Kasumi-1 (cell line): Measurements from ENCODE around the gene POFUT1.

Experiments used
- DNase-seq, 2 experiments: peaks; one replicate each; lab custom pipeline; 2025; lab: John Stamatoyannopoulos, UW

The POFUT1 gene

DNA sequence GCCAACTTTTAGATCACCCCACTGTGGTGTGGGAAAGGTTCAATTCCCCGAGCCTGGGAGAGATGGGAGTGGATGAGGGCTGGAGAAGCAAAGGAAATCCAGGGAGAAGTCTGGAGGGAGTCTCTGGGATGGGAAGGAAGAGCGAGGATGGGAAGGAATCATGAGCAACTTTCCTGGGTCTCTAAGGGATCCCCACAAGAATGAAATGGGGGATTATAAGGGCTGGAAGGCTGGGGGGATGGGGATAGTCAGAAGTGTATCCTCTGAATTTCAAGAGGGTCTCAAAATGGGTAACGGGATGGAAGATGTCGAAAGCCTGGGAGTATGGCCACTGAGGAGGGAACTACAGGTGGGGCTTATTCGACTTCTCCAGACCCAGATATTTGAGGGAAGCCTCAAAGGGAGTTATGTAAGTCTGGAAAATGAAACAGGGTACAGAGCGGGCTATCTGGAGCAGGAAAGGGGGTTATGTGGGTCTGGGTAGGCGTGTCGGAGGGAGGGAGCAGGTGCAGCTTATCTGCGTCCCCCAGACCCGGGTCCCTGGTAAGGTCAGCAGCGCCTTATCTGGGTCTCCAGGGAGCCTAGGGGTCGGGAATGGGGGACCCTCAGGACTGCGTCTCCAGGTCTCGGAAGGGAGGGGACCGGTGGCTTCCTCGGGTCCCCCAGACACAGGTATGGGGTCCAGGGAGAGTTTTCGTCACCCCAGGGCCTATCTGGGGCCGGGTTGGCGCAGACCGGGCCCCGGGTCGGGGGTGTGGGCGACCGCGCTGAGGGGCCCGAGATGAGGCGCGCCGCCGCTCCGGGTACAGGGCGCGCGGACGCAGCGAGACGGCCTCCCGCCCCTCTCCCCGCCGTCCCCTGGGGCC is 687 bp upstream of the POFUT1 start:
- peak in 1 of 2 experiments; percentile 7 for DNase-seq

GRCh38 chr20:32208499-32209154 is 947 bp downstream of the POFUT1 start:
- no peak for DNase-seq

DNA sequence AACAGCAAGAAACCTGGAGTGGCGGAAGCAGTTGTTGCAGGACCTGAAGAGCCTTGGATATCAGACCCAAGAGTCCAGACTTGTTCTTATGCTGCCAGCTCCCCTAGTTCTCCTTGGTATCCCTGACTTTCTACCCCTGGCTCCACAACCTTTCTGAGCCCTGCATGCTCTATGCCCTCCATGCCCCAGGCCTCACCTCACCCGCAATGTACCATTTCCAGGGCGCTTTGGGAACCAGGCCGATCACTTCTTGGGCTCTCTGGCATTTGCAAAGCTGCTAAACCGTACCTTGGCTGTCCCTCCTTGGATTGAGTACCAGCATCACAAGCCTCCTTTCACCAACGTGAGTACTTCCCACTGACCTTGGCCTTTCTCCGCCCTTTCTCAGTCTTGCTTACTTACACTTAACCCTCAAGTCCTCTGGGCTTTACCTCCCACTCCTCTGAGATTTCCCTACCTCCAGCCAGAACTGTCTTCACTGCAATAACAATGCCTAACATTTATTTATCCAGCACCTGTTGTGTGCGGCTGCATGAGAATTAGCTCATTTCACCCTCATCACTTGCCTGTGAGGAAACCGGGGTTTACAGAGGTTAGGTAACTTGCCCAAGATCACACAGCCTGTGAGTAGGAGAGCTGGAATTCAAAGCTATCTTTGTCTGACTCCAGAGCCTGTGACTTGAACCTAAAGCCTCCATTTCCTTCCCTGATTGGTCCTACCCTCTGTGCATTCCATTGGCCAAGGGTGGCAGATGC is 2.3 kb downstream of the POFUT1 start:
- no peak for DNase-seq

DNA sequence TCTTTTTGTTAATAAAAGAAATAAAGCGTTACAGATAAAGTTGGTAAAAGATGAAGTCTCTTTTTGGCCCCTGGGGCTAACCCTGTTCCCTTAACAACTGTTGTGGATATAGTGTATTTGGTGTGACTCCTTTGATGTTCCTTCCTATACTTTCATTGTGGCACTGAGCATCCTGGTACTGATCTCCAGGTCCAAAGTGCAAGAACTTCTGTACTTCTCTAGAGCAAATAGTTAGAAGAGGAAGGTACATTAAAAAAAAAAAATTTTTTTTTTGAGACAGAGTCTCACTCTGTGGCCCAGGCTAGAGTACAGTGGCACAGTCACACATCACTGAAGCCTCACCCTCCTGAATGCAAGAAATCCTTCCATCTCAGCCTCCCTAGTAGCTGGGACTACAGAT is 6.2 kb downstream of the POFUT1 start:
- DNase-seq: no peak

DNA sequence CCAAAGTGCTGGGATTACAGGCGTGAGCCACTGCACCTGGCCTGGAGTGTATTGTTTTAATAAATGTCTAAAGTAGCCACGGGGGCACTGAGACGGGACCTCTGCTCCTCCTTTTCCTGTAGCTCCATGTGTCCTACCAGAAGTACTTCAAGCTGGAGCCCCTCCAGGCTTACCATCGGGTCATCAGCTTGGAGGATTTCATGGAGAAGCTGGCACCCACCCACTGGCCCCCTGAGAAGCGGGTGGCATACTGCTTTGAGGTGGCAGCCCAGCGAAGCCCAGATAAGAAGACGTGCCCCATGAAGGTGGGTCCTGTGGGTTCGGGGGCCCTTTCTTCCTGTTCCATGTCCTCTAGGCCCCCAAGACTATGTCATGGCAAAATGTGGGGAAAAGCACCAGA is 7.5 kb downstream of the POFUT1 start:
- DNase-seq: no peak

- no peak for DNase-seq
These were observed 8.0 kb downstream of the POFUT1 start for GRCh38 chr20:32215729-32216128.

DNA sequence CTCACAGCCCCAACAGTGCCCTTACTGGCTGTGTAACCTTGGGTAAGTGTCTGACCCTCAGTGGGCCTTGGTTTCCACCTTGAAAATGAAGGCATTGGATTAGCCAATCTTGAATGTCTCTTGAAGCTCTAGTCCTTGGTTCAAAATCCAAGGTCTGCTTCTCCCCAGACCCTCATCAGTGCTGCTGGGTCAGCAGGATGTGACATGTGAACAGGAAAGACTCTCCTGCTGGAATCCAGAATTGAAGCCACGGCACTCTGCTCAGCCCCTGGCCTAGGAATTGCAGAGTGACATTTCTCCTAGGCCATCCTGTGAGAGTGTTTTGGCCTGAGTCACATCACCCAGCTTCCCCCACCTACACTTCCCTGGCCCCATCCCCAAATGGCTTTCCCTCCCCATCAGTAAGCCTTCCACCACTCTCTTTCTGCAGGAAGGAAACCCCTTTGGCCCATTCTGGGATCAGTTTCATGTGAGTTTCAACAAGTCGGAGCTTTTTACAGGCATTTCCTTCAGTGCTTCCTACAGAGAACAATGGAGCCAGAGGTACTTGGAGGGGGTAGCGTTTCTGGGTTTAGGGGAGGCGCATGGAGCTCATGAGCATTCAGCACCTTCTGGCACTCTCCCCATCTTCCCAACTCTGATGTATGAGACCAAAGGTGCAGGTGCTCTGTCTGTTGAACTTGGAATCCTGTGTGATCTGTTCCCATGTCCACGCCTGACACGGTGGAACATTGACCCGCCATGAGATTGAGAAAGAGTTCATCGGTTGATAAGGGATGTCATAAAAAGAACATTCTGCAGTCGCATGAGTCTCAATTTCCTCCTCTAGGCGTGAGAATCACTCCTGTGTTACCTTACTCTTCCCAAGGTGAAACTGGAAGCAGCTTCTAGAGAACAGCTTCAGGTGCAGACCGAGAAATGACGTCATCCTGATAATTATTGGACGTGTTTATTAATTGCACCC is 8.8 kb downstream of the POFUT1 start:
- no peak for DNase-seq

DNA sequence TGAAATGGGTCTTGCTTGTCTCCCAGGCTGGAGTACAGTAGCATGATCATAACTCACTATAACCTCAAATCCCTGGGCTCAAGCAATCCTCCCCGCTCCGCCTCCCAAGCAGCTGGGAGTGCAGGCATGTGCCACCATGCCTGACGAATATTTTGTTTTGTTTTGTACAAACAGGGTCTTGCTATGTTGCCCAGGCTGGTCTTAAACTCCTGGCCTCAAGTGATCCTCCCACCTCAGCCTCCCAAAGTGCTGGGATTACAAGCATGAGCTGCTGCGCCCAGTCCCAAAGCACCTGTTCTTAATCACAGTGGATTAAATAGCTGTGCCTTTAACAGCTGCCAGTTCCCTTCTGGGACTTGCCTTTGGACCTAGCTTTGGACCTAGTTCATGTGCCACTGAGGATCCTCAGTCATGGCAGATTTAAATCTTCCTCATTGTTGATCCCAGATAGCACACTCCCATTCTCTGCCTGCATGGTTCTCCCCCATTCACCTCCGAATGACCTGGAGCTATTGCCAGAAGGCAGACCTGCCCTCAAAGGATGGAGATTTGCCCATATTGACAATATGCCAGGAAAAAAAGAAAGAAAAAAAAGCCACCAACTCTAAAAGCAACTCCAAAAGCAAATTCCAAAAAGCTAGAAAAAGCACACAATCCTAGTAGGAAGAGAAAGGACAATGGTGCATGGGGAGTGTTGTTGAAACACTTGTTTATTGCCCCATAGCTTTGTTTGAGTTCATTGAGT is 10.6 kb downstream of the POFUT1 start:
- DNase-seq: no peak

- DNase-seq: no peak
These were observed 16.8 kb downstream of the POFUT1 start for GRCh38 chr20:32224463-32224862.

GRCh38 chr20:32226391-32226790 is 18.7 kb downstream of the POFUT1 start:
- DNase-seq: no peak

GRCh38 chr20:32227306-32227705 is 19.6 kb downstream of the POFUT1 start:
- no peak for DNase-seq

- no peak for DNase-seq
These were observed 20.3 kb downstream of the POFUT1 start for GRCh38 chr20:32227744-32228688.

DNA sequence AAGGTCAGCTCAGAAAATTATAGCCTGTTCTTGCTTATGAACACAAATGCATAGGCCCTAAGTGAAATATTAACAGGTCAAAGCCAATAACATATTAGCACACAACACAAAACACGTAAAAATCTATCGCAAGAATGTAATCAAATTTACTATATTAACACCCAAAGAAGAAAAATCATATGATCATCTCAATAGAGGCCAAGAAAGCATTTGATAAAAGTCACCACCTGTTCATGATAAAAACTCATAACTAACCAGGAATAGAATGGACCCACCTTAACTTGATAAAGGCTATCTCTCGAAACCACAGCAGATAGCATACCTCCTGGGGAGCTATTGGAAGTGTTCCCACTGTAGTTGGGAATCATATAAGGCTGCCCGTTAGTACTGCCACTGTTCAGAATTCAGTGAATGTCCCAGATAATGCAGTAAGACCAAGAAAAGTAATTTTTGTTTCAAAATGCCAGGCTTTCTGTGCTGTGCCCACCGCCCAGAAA is 21.6 kb downstream of the POFUT1 start:
- no peak for DNase-seq

DNA sequence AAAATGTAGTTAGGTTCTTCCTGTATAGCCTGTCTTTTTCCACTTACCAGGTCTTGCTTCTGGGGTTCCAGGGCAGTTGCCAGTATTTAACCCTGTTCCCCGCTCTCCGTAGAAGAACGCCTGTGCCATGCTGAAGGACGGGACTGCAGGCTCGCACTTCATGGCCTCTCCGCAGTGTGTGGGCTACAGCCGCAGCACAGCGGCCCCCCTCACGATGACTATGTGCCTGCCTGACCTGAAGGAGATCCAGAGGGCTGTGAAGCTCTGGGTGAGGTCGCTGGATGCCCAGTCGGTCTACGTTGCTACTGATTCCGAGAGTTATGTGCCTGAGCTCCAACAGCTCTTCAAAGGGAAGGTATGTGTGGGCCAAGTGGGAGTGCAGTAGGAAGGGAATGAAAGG is 23.0 kb downstream of the POFUT1 start:
- DNase-seq: no peak

DNA sequence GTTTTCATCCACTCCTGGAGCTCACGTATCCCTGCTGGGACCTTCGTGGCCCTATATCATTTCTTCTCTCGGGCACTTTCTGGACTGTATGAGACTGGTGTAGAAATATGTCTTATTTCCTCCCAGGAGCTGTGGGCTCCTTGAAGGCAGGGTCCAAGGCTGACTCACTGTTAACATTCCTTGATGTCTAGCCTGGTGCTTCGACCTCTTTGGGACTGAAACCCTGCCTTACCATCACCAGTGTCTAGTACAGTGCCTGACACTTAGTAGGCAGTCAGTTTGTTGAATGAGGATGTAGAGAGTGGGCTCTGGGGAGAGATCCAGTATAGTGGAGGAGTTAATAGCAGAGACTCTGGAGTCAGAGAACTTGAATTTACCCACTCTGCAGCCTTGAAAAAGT is 23.6 kb downstream of the POFUT1 start:
- DNase-seq: no peak

- peak; percentile 48 to 51 for DNase-seq
These were observed 24.2 kb downstream of the POFUT1 start for GRCh38 chr20:32231847-32232246.

GRCh38 chr20:32232326-32232886 is 24.7 kb downstream of the POFUT1 start:
- DNase-seq: no peak

DNA sequence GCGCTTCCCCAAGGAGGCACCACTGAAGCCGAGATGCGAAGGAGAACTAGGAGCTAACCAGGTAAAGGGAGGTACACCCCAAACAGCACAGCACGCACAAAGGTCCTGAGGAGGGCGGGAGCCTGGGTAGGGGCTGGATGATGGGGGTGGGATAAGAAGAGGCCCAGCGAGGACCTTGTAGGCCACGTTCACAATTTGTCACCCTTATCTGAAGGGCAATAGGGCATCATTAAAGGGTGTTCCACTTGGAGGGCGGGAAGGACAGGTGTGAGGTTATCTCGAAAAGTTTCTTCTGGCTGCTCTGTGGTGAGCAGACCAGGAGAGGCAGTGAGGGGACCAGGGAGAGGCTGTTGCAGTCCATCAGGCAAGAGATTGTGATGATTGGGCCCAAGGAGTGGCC is 25.6 kb downstream of the POFUT1 start:
- DNase-seq: no peak

DNA sequence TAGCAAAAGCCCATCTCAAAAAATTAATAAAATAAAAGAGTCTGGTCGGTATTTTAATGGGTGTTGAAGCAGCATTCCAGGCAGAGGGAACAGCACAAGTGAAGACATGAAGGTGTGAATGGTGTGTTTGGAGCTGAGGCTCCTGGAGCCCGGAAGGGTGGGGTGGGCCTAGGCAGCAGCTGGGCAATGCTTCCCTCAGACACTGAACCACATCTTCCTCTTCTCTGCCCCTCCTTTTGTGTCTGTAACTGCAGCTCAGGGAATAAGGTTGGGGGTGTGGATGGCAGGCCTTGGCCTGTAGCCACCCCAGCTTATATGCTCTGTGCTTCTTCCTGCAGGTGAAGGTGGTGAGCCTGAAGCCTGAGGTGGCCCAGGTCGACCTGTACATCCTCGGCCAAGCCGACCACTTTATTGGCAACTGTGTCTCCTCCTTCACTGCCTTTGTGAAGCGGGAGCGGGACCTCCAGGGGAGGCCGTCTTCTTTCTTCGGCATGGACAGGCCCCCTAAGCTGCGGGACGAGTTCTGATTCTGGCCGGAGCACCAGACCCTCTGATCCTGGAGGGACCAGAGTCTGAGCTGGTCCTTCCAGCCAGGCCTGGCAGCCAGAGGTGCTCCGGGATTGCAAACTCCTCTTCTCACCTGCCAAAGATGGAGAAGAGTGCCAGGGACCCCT is 26.6 kb downstream of the POFUT1 start:
- DNase-seq: peak; percentile 49 to 62
